Vagina (tissue), 2 donors: ENCODE results near the gene PALLD. TPM values are rescaled to one million over a fixed set of nuclear protein-coding genes. Genes with fewer than 3 reads are reported as not detected.

Experiments
- DNase-seq, 2 donors: peaks; one replicate each; pipeline ENCODE4 v3.0.0-alpha.2; 2017; ENCODE audit errors: extremely low spot score in 2 of 2
- H3K27ac ChIP-seq: fragments of 200-600 bp; sonication (generic); one replicate; pipeline ENCODE4 v1.5.1; 2019
- H3K27me3 ChIP-seq: fragments of 200-600 bp; sonication (generic); one replicate; pipeline ENCODE4 v1.5.1; 2019
- H3K36me3 ChIP-seq, 2 donors: fragments of 200-600 bp; sonication (generic); one replicate each; pipeline ENCODE4 v1.5.1; 2017 to 2019
- H3K4me1 ChIP-seq: fragments of 200-600 bp; sonication (generic); one replicate; pipeline ENCODE4 v1.5.1; 2019
- H3K4me3 ChIP-seq, 2 donors: fragments of 200-600 bp; sonication (generic); 1 replicate in 1 of 2; 2 replicates in 1 of 2; pipeline ENCODE4 v1.5.1; 2016 to 2019
- H3K9me3 ChIP-seq: fragments of 200-600 bp; sonication (generic); one replicate; pipeline ENCODE4 v1.5.1; 2019
- POLR2A ChIP-seq, 2 donors: fragments of 450-650 bp; IDR thresholded peaks; one replicate each; pipeline ENCODE4 v1.6.1; 2017; ENCODE audit warnings: antibody characterized with exemption in 2 of 2, mild to moderate bottlenecking in 2 of 2, moderate library complexity in 2 of 2
- POLR2AphosphoS5 ChIP-seq, 2 donors: sonication (generic); formaldehyde crosslinking; IDR thresholded peaks; one replicate each; pipeline ENCODE4 v1.9.0; 2017; ENCODE audit warnings: antibody characterized with exemption in 2 of 2, mild to moderate bottlenecking in 2 of 2, low read depth in 1 of 2; ENCODE audit not compliant: insufficient read depth in 1 of 2
- intact Hi-C: fragments of 100-400 bp; cut with DNase I; formaldehyde crosslinking; loops from one replicate; pipeline ENCODE4 v1.15.1; 2023
- total RNA-seq: library from RNA; depleted of rRNA; stranded (reverse); fragments of >200 nt; gene quantifications from one replicate; pipeline ENCODE4 v1.2.3, GENCODE V29; 2016
- TF ChIP-seq, protein P1 (sequence below), 3 experiments: fragments of 450-650 bp in 2 of 3; fragments of 200-600 bp in 1 of 3; sonication (generic) in 1 of 3; IDR thresholded peaks; one replicate each; pipeline ENCODE4 v1.5.1; 2017 to 2019; ENCODE audit warnings: antibody characterized with exemption in 3 of 3, mild to moderate bottlenecking in 2 of 3, moderate library complexity in 2 of 3

Gene PALLD
- total RNA-seq, 1 donor from 2014 or later: 229 TPM

DNA sequence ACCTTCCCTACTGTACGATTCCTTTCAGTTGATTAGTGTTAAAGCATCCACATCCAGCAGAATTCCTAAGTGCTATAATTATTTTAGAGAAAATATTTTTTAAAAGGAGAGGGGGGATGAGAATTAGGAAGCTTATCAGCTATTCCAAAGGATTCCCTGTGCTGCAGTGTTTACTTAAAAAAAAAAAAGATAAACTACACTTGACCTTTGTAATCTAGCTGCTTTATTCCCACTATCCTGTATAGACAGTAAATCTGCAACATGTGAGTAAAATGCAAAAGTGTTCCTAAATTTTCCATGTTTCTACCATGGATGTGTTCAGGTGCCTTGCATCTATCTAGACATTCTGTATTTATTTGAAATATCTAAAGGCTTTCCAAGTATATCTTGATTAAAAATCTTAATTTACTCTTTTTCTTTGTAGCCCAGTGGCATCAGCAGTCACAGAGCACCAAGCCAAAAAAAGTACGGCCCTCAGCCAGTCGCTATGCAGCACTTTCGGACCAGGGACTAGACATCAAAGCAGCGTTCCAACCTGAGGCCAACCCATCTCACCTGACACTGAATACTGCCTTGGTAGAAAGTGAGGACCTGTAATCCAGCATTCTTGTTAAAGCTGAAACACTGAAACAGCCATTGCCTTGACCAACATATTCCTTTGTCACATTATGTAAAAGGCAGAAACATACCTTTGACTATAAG lies 429.1 kb downstream of the PALLD start:
- no peak for DNase-seq
- no peaks in the 10 kb centered on the region for H3K9me3 ChIP-seq
- no peaks in the 10 kb centered on the region for H3K27me3 ChIP-seq
- intact Hi-C loops: no loop called here
- no peak overlapping the region for H3K4me3 ChIP-seq
- no peak overlapping the region for H3K27ac ChIP-seq
- H3K36me3 ChIP-seq: peaks cover 11 to 56% of the 10 kb centered on the region in 2 donors
- TF ChIP-seq POLR2A (IDR thresholded peaks at IDR 0.05) (no peak), POLR2AphosphoS5 (IDR thresholded peaks at IDR 0.05; ENCODE audit: insufficient read depth in 1 of 2, low read depth in 1 of 2) (no peak)
- TF ChIP-seq, protein P1, sequence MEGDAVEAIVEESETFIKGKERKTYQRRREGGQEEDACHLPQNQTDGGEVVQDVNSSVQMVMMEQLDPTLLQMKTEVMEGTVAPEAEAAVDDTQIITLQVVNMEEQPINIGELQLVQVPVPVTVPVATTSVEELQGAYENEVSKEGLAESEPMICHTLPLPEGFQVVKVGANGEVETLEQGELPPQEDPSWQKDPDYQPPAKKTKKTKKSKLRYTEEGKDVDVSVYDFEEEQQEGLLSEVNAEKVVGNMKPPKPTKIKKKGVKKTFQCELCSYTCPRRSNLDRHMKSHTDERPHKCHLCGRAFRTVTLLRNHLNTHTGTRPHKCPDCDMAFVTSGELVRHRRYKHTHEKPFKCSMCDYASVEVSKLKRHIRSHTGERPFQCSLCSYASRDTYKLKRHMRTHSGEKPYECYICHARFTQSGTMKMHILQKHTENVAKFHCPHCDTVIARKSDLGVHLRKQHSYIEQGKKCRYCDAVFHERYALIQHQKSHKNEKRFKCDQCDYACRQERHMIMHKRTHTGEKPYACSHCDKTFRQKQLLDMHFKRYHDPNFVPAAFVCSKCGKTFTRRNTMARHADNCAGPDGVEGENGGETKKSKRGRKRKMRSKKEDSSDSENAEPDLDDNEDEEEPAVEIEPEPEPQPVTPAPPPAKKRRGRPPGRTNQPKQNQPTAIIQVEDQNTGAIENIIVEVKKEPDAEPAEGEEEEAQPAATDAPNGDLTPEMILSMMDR (IDR thresholded peaks at IDR 0.05): no peak
- no peaks in the 10 kb centered on the region for H3K4me1 ChIP-seq

DNA sequence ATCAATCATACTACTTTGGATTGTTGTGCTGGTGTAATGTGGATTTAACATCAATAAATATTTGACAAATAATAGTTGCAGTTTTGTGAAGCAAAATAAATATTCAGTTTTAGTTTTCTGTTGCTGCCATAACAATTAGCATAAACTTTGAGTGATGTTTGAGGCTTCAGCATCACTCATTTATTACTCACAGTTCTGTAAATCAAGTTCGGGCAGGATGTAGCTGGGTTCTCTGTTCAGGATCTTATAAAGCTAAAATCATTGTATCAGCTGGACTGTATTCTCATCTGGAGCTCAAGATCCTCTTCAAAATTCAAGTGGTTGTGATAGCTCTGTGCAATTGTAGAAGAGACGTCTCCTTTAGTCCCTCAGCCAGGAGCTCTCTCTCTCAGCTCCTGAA lies 431.5 kb downstream of the PALLD start:
- H3K9me3 ChIP-seq: peaks cover 6% of the 10 kb centered on the region
- TF ChIP-seq, protein P1 (IDR thresholded peaks at IDR 0.05): no peak
- TF ChIP-seq POLR2AphosphoS5 (IDR thresholded peaks at IDR 0.05; ENCODE audit: insufficient read depth in 1 of 2, low read depth in 1 of 2): no peak
- no peak for TF ChIP-seq POLR2A (IDR thresholded peaks at IDR 0.05)

DNA sequence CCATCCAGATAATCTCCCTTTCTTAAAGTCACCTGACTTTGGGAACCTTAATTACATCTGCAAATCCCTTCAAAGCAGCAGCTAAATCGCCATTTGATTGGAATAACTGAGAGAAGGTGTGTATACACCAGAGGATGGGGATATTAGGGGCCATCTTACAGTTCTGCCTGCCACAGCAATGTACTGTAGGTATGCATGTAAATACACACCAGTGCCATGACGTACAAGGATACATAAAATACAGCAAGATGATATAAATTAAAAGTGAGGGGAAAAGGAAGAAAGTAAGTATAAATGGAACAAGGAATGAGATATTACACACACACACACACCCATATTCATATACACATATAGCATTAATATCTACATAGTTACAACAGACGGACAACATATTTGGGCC lies 432.0 kb downstream of the PALLD start:
- H3K4me3 ChIP-seq: no peak overlapping the region
- H3K4me1 ChIP-seq: no peaks in the 10 kb centered on the region
- H3K27ac ChIP-seq: no peak overlapping the region
- H3K36me3 ChIP-seq: peaks cover 11 to 50% of the 10 kb centered on the region in 2 donors
- no peaks in the 10 kb centered on the region for H3K27me3 ChIP-seq
- TF ChIP-seq, protein P1 (IDR thresholded peaks at IDR 0.05): no peak
- peaks cover 6% of the 10 kb centered on the region for H3K9me3 ChIP-seq
- intact Hi-C loops: no loop called here
- no peak for DNase-seq

More for the DNA sequence above, 431.5 kb downstream of the PALLD start:
- H3K36me3 ChIP-seq: peaks cover 11 to 50% of the 10 kb centered on the region in 2 donors
- no peaks in the 10 kb centered on the region for H3K27me3 ChIP-seq
- DNase-seq: no peak
- no peaks in the 10 kb centered on the region for H3K4me1 ChIP-seq
- no peak overlapping the region for H3K4me3 ChIP-seq
- intact Hi-C loops: no loop called here
- H3K27ac ChIP-seq: no peak overlapping the region

DNA sequence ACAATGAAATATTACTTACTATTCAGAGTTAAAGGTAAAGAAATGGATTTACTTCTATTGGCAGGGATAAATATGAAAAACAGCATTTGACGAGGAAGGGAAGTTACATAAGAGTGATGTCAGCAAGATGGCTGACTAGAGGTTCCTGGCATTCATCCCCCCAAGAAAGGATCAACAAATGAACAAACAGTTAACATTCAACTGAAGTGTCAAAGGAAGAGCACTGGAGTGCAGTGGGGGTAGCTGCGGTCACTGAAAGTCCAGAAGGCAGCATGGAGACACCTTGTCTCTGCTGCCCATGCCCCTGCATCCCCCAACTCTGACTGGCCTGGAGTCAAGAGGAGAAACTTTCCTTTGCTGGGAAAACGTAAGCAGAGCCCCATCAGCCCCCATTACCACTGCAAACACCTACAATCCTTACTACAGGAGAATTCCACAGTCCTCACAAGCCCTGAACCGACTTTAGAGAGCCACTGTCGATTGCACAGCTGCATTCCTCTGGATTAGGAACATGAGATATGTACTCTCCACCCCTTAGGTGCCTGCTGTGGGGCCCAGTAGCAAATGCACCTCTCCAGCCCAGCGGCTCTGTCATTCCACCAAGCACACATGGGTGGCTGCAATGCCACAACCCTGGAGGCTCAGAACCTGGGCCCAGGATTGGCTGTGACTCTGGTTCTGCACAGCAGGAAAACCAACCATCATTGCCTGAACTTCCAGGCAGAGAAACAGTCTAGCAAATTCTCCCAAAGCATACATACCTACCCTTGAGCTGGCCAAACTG lies 433.8 kb downstream of the PALLD start:
- H3K36me3 ChIP-seq: peaks cover 11 to 33% of the 10 kb centered on the region in 2 donors

More for the DNA sequence above, 433.8 kb downstream of the PALLD start:
- intact Hi-C loops: no loop called here
- peaks cover 6% of the 10 kb centered on the region for H3K9me3 ChIP-seq
- no peak overlapping the region for H3K27ac ChIP-seq
- H3K4me1 ChIP-seq: no peaks in the 10 kb centered on the region
- no peaks in the 10 kb centered on the region for H3K27me3 ChIP-seq
- DNase-seq: no peak
- no peak overlapping the region for H3K4me3 ChIP-seq
- TF ChIP-seq POLR2AphosphoS5 (IDR thresholded peaks at IDR 0.05; ENCODE audit: insufficient read depth in 1 of 2, low read depth in 1 of 2) (no peak), POLR2A (IDR thresholded peaks at IDR 0.05) (no peak)
- TF ChIP-seq, protein P1 (IDR thresholded peaks at IDR 0.05): no peak
